Nephron progenitor cell (in vitro differentiated cells): ENCODE measurements around the gene RAD21L1.

Source experiments
- DNase-seq: peaks from one replicate; pipeline ENCODE4 v3.0.0; 2021
- H3K27ac Mint-ChIP-seq: 2 replicates; pipeline ENCODE4 v1.8.0; 2021; ENCODE audit warnings: mild to moderate bottlenecking, moderate library complexity, mixed read lengths
- H3K27me3 Mint-ChIP-seq: 2 replicates; pipeline ENCODE4 v1.8.0; 2021; ENCODE audit warnings: mild to moderate bottlenecking, low read depth, mixed read lengths; ENCODE audit not compliant: poor library complexity
- H3K36me3 Mint-ChIP-seq: 2 replicates; pipeline ENCODE4 v1.8.0; 2021; ENCODE audit warnings: low read depth, mixed read lengths
- H3K4me1 Mint-ChIP-seq: 2 replicates; pipeline ENCODE4 v1.8.0; 2021; ENCODE audit warnings: mixed read lengths
- H3K4me3 Mint-ChIP-seq: 2 replicates; pipeline ENCODE4 v1.8.0; 2021; ENCODE audit warnings: mild to moderate bottlenecking, moderate library complexity, mixed read lengths
- H3K9me3 Mint-ChIP-seq: 2 replicates; pipeline ENCODE4 v1.8.0; 2021; ENCODE audit warnings: mild to moderate bottlenecking, moderate library complexity, mixed read lengths
- CTCF ChIP-seq: fragments of 200-600 bp; sonication (generic); IDR thresholded peaks from 2 replicates; pipeline ENCODE4 v1.5.0; 2021; ENCODE audit warnings: antibody characterized with exemption

Gene RAD21L1

GRCh38 chr20:1255675-1256074 is 29.8 kb downstream of the RAD21L1 start:
- H3K4me1 Mint-ChIP-seq = no peaks in the 10 kb centered on the region
- DNase-seq = no peak
- peaks cover 3% of the 10 kb centered on the region for H3K27me3 Mint-ChIP-seq

GRCh38 chr20:1263853-1264252 is 38.0 kb downstream of the RAD21L1 start:
- Mint-ChIP-seq H3K4me1 (peaks cover 16% of the 10 kb centered on the region), H3K27ac (no peak overlapping the region), H3K4me3 (no peak overlapping the region), H3K36me3 (no peaks in the 10 kb centered on the region), H3K27me3 (peaks cover 20% of the 10 kb centered on the region), H3K9me3 (peaks cover 13% of the 10 kb centered on the region)
- DNase-seq = no peak
- TF ChIP-seq CTCF = no peak

More at GRCh38 chr20:1255675-1256074, 29.8 kb downstream of the RAD21L1 start:
- no peak overlapping the region for H3K4me3 Mint-ChIP-seq
- H3K36me3 Mint-ChIP-seq = no peaks in the 10 kb centered on the region
- no peak for TF ChIP-seq CTCF
- H3K9me3 Mint-ChIP-seq = peaks cover 8% of the 10 kb centered on the region
- no peak overlapping the region for H3K27ac Mint-ChIP-seq

GRCh38 chr20:1264727-1265126 is 38.9 kb downstream of the RAD21L1 start:
- Mint-ChIP-seq H3K9me3 (peaks cover 13% of the 10 kb centered on the region), H3K27me3 (peaks cover 21% of the 10 kb centered on the region), H3K4me3 (peak overlapping the region; percentile 73), H3K4me1 (peaks cover 16% of the 10 kb centered on the region), H3K36me3 (no peaks in the 10 kb centered on the region), H3K27ac (no peak overlapping the region)
- TF ChIP-seq CTCF = no peak
- DNase-seq = no peak

GRCh38 chr20:1265226-1265915 is 39.5 kb downstream of the RAD21L1 start:
- Mint-ChIP-seq H3K27ac (no peak overlapping the region), H3K4me3 (peak overlapping the region; percentile 73), H3K4me1 (peaks cover 16% of the 10 kb centered on the region), H3K27me3 (peaks cover 21% of the 10 kb centered on the region), H3K36me3 (no peaks in the 10 kb centered on the region), H3K9me3 (peaks cover 13% of the 10 kb centered on the region)
- no peak for TF ChIP-seq CTCF
- no peak for DNase-seq

- no peak for DNase-seq
- Mint-ChIP-seq H3K4me1 (peaks cover 16% of the 10 kb centered on the region), H3K4me3 (peak overlapping the region; percentile 73), H3K27ac (no peak overlapping the region), H3K27me3 (peaks cover 21% of the 10 kb centered on the region), H3K9me3 (peaks cover 13% of the 10 kb centered on the region), H3K36me3 (no peaks in the 10 kb centered on the region)
- no peak for TF ChIP-seq CTCF
Measured at GRCh38 chr20:1265916-1266166, 40.0 kb downstream of the RAD21L1 start.
